Endodermal cell (in vitro differentiated cells): ENCODE measurements around the gene PRPF18. TPM values are rescaled to one million over a fixed set of nuclear protein-coding genes. Genes with fewer than 3 reads are reported as not detected.

Experiments used
- DNase-seq: peaks from one replicate; pipeline ENCODE4 v3.0.0-alpha.2; 2017
- H3K27ac ChIP-seq: 2 replicates; pipeline ENCODE4 v1.5.1; 2013; ENCODE audit warnings: mild to moderate bottlenecking, low read depth, low read length, moderate library complexity
- H3K27me3 ChIP-seq: 2 replicates; pipeline ENCODE4 v1.6.1; 2013; ENCODE audit warnings: mild to moderate bottlenecking, low read length, moderate library complexity; ENCODE audit not compliant: insufficient read depth, control insufficient read depth, poor library complexity, severe bottlenecking
- H3K36me3 ChIP-seq: 2 replicates; pipeline ENCODE4 v1.7.0; 2013; ENCODE audit warnings: mild to moderate bottlenecking, low read length, moderate library complexity; ENCODE audit not compliant: control insufficient read depth, insufficient read depth
- H3K4me1 ChIP-seq: one replicate; pipeline ENCODE4 v1.7.0; 2013; ENCODE audit warnings: low read length; ENCODE audit not compliant: control insufficient read depth, insufficient read depth
- H3K4me3 ChIP-seq: 2 replicates; pipeline ENCODE4 v1.5.1; 2013; ENCODE audit warnings: mild to moderate bottlenecking, low read length, moderate library complexity
- H3K9ac ChIP-seq: 2 replicates; pipeline ENCODE4 v1.6.1; 2013; ENCODE audit warnings: mild to moderate bottlenecking, low read length, moderate library complexity; ENCODE audit not compliant: poor library complexity, severe bottlenecking; ENCODE audit errors: extremely low read depth
- H3K9me3 ChIP-seq: 2 replicates; pipeline ENCODE4 v1.6.1; 2013; ENCODE audit warnings: mild to moderate bottlenecking, low read length, moderate library complexity; ENCODE audit not compliant: control insufficient read depth
- H3K27ac Mint-ChIP-seq: 2 replicates; pipeline ENCODE4 v1.8.0; 2020; ENCODE audit warnings: mixed read lengths
- H3K27me3 Mint-ChIP-seq: 2 replicates; pipeline ENCODE4 v1.8.0; 2021; ENCODE audit warnings: mild to moderate bottlenecking, mixed read lengths; ENCODE audit not compliant: insufficient read depth
- H3K36me3 Mint-ChIP-seq: 2 replicates; pipeline ENCODE4 v1.8.0; 2020; ENCODE audit warnings: low read depth, mixed read lengths
- H3K4me1 Mint-ChIP-seq: 2 replicates; pipeline ENCODE4 v1.8.0; 2020; ENCODE audit warnings: mixed read lengths
- H3K4me3 Mint-ChIP-seq: 2 replicates; pipeline ENCODE4 v1.8.0; 2020; ENCODE audit warnings: mild to moderate bottlenecking, moderate library complexity, mixed read lengths
- H3K9me3 Mint-ChIP-seq: 2 replicates; pipeline ENCODE4 v1.8.0; 2020; ENCODE audit warnings: mild to moderate bottlenecking, mixed read lengths
- WGBS, 2 experiments: methylation state at CpG; one replicate each; pipeline versions ENCODE4 v1.1.5 to v1.1.7; 2013; ENCODE audit warnings: missing lambda C conversion rate in 2 of 2, mixed read lengths in 1 of 2; ENCODE audit not compliant: insufficient coverage in 1 of 2, insufficient read length in 1 of 2; 5-methylcytosine and 5-hydroxymethylcytosine counted together
- total RNA-seq, 2 donors: library from RNA; stranded (reverse); fragmentation: NEBNext Ultra II Directional in 1 of 2; extraction: Animal tissue kit (Norgen Biotek cat#: 25700) in 1 of 2; gene quantifications; 2 replicates in 1 of 2; 3 replicates in 1 of 2; pipeline ENCODE4 v1.2.1, GENCODE V29; 2021
- TF ChIP-seq, protein P1 (sequence below): fragments of 200-600 bp; sonication (generic); conservative IDR thresholded peaks from 2 replicates; pipeline ENCODE4 v1.5.0; 2021; ENCODE audit warnings: antibody characterized with exemption, mild to moderate bottlenecking

The PRPF18 gene
- total RNA-seq, 2 donors from 2014 or later: 19.1 to 20.4 TPM

DNA sequence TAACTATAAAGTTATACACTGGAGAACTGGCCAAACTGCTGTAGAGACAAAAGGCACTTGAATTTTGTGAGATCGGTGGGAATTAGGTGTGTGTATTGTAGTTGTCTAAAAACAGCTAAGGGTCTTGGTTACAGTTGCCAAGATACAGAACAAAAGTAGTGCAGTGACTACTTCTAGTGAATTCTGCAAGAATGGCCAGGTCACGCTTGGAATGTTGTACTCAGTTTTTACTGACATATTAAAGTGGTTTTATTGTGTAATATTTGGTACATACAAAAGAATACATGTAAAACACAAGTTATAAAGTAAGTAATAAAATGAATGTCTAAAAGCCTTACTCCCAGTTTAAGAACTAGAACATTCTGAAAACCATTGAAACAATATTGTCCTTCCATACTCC lies 42.4 kb downstream of the PRPF18 start:
- TF ChIP-seq, protein P1, sequence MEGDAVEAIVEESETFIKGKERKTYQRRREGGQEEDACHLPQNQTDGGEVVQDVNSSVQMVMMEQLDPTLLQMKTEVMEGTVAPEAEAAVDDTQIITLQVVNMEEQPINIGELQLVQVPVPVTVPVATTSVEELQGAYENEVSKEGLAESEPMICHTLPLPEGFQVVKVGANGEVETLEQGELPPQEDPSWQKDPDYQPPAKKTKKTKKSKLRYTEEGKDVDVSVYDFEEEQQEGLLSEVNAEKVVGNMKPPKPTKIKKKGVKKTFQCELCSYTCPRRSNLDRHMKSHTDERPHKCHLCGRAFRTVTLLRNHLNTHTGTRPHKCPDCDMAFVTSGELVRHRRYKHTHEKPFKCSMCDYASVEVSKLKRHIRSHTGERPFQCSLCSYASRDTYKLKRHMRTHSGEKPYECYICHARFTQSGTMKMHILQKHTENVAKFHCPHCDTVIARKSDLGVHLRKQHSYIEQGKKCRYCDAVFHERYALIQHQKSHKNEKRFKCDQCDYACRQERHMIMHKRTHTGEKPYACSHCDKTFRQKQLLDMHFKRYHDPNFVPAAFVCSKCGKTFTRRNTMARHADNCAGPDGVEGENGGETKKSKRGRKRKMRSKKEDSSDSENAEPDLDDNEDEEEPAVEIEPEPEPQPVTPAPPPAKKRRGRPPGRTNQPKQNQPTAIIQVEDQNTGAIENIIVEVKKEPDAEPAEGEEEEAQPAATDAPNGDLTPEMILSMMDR: no peak
- Histone ChIP-seq H3K36me3 (peaks cover 8% of the 10 kb centered on the region), H3K4me3 (peak overlapping the region; percentile 54), H3K9me3 (no peaks in the 10 kb centered on the region), H3K4me1 (peaks cover 9% of the 10 kb centered on the region), H3K27ac (peak overlapping the region; percentile 76), H3K27me3 (peaks cover 5% of the 10 kb centered on the region), H3K9ac (peak overlapping the region; percentile 47)
- H3K27me3 Mint-ChIP-seq: peaks cover 25% of the 10 kb centered on the region
- peaks cover 19% of the 10 kb centered on the region for H3K36me3 Mint-ChIP-seq
- peak overlapping the region; percentile 52 for H3K27ac Mint-ChIP-seq
- no peak overlapping the region for H3K4me3 Mint-ChIP-seq
- no peaks in the 10 kb centered on the region for H3K9me3 Mint-ChIP-seq
- no peak for DNase-seq
- 96 to 100% methylated on average over 2 of the region's 2 CpGs for WGBS, 2 experiments
- peaks cover 27% of the 10 kb centered on the region for H3K4me1 Mint-ChIP-seq

DNA sequence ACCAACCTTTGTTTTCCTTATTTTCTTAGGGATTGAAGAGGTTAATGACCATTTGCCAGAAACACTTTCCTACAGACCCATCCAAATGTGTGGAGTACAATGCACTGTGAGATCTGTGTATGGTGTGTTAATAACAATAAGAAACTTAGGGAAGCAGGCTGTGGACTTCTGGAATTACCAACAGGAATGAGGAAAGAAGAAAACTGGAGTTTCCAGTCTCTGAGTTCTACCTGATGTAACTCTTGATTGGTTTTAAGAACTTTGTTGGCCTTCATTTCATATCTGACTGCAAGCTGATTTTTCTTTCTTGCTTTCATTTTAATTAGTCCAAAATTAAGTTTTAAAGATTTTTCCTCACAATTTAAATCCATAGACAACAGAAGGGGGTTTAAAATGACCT lies 43.5 kb downstream of the PRPF18 start:
- H3K9me3 Mint-ChIP-seq: no peaks in the 10 kb centered on the region
- no peak overlapping the region for H3K4me3 ChIP-seq
- no peaks in the 10 kb centered on the region for H3K9me3 ChIP-seq
- H3K27me3 ChIP-seq: peaks cover 5% of the 10 kb centered on the region
- H3K4me3 Mint-ChIP-seq: no peak overlapping the region
- no peak for DNase-seq
- H3K9ac ChIP-seq: no peak overlapping the region
- peaks cover 27% of the 10 kb centered on the region for H3K4me1 Mint-ChIP-seq
- peaks cover 8% of the 10 kb centered on the region for H3K36me3 ChIP-seq
- no peak overlapping the region for H3K27ac Mint-ChIP-seq
- no peak overlapping the region for H3K27ac ChIP-seq
- peaks cover 20% of the 10 kb centered on the region for H3K27me3 Mint-ChIP-seq
- peaks cover 19% of the 10 kb centered on the region for H3K36me3 Mint-ChIP-seq
- TF ChIP-seq, protein P1: no peak
- peaks cover 9% of the 10 kb centered on the region for H3K4me1 ChIP-seq

DNA sequence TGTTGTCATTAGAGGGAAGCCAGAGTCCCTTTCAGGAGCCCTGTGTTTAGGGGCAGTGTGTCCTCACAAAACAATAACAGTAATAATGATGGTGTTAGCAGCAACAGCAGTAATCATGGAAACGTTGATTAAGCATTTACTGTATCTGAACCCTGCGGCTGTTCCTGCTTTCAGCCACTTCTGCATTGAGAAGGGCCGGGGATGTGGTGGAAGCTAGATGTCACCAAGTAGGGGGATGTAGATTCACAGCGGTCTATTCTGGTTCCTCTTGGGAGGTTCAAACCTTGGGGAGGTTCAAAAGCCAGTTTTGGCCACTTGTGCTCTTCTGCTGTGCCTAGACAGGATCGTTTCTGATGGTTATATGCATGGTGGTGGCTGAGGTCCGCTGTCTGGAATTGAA lies 44.8 kb downstream of the PRPF18 start:
- Mint-ChIP-seq H3K27ac (no peak overlapping the region), H3K27me3 (peaks cover 17% of the 10 kb centered on the region), H3K4me3 (no peak overlapping the region), H3K9me3 (no peaks in the 10 kb centered on the region), H3K4me1 (peaks cover 27% of the 10 kb centered on the region), H3K36me3 (peaks cover 21% of the 10 kb centered on the region)
- Histone ChIP-seq H3K4me1 (peaks cover 9% of the 10 kb centered on the region), H3K36me3 (peaks cover 8% of the 10 kb centered on the region), H3K27me3 (no peaks in the 10 kb centered on the region), H3K9me3 (no peaks in the 10 kb centered on the region), H3K27ac (no peak overlapping the region), H3K9ac (no peak overlapping the region), H3K4me3 (no peak overlapping the region)
- no peak for DNase-seq
- 95 to 98% methylated on average over 3 to 6 of the region's 6 CpGs for WGBS, 2 experiments
- TF ChIP-seq, protein P1: no peak
